HG03439 (cell line): ENCODE measurements around the gene NAA15.
"Not testable (repeated sequence)": the region's sequence is repeated elsewhere in the genome, so short reads cannot be mapped to it uniquely, and the experiment has no call there.

Experiments used
- ATAC-seq: cut with Tn5 transposase; IDR thresholded peaks from one replicate; pipeline ENCODE4 v1.9.1; 2021; ENCODE audit warnings: mild to moderate bottlenecking, moderate library complexity; ENCODE audit not compliant: unreplicated experiment

Gene NAA15

GRCh38 chr4:139295942-139296299 is 5.4 kb upstream of the NAA15 start:
- ATAC-seq = no peak

DNA sequence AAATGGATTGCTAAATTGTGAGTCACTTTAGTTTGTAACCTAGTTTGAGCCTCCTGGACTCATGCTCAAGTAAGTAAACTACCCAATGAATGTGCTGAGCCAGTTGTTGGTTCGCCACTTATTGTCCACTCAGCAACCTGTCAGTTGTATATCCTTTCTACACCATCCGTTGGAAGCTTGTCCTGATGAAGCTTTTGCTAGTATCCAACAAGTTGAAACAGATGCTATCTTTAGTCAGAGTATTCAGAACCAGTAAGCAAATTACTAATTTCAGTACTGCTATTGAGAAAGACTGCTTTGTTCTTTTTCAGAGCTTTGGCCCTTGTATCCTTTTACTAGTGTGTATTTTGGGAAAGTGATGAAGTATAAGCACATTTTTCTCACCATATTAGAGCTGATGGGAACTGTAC is 4.3 kb upstream of the NAA15 start:
- ATAC-seq = no peak

DNA sequence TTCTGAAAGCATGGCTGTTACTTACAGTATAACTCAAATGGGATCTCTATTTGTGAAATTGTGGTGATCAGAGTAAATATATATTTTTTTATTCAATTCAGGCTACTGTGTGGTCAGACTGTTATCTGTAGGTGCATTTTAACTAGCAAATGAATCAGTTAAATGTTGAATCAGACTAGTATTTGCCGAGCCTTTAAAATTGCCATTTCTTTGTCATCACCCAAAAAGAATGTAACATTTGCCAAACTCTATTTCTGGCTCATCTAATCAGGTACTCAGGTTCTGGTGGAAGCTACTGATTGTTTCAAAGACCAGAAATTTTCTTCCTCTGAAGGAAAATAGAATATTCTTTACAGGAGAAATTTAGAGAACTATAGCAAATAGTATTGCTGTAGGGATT is 1.8 kb upstream of the NAA15 start:
- ATAC-seq = no peak

DNA sequence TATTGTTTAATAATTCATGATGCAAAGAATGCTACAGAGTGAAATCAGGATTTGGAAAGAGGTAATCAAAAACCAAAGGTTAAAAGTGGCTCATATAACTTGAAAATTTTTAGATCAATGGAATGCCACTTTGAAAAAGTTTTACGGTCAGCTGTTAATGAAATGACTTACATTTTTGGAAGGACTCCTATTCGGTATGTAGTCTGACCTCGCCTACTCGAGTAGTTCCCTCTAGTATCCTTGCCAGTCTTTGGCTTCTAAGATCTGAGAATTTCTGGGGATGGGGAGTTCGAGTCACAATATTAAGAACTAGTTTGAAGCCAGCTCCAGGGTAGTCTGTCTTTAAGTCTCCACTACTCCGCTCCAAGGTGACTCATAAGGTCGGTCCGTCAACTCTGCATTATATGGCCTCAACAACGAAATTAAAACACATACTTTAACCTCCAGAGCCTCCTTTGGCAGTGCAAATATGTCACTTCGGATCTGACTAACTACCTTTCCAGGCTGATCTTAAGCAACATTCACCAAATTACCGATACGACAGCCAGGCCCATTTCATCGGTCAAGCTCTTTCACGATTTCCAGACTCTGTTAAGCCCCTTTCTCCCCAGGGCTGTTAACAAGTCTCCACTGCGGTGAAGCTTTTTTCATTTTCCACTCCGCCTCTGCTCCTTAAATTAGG is 733 bp upstream of the NAA15 start:
- ATAC-seq = peak; percentile 12

DNA sequence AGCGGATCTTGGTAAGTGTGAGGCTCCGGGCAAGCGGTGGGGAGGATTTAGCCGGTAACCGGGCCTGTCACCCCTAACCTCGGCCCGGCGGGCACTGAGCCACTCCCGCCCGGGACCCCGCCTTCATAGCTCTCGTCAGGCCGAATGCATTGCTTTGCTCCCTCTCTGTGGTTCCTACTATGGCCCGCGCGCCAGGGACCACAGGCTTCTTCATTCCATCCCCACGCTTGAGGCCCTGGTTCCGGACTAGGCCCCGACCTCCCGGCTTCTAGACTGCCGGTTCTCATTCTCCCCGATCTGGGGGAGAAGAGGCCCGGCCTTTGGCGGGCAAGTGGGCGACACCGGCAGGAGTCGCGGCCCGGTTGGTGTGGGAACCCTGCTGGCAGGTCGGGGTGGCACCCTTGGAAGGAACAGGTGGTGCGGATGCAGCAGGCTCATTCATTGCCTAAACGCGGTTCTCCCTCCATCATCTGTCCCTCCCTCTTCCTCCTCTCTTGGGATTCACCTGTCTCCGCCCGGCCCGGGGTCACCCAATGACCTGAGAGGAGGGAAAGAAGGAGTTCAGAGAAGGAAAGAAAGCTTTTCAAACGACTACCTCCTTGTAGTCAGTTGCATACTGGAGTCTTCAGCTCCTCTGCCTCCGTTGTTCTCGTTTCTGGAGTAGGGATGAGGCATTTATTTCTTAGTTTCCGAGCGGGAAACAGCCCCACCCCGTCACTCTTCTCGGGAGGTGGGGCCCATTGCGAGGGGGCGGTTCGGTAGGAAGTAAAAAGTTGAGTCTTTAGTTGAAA is 711 bp downstream of the NAA15 start, which contains the start of gene NDUFC1:
TSS of gene NDUFC1 (minus strand) at position 657 of the 791 bp plus-strand sequence. CDS start 6,679 bp downstream, outside the sequence.
- peak; percentile 34 for ATAC-seq

- no peak for ATAC-seq
These were observed 3.6 kb downstream of the NAA15 start for GRCh38 chr4:139304920-139305319.

DNA sequence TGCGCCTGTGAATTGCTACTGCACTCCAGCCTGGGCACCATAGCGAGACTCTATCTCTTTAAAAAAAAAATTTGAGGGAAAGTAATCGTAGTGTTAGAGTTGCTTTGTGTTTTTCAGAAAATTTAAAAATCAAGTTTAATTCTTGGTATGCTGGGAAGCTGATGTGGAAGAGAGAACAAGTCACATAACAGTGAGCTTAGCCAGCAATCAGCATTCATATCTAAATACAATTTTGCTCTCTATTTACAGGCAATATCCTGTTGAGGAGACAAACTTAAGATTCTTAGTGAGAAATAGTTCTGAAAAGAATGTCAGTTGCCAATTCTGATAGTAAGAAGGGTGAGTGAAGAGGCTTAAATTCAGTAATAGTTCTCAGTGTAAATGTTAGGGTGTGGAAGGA is 10.6 kb downstream of the NAA15 start:
- ATAC-seq = no peak

DNA sequence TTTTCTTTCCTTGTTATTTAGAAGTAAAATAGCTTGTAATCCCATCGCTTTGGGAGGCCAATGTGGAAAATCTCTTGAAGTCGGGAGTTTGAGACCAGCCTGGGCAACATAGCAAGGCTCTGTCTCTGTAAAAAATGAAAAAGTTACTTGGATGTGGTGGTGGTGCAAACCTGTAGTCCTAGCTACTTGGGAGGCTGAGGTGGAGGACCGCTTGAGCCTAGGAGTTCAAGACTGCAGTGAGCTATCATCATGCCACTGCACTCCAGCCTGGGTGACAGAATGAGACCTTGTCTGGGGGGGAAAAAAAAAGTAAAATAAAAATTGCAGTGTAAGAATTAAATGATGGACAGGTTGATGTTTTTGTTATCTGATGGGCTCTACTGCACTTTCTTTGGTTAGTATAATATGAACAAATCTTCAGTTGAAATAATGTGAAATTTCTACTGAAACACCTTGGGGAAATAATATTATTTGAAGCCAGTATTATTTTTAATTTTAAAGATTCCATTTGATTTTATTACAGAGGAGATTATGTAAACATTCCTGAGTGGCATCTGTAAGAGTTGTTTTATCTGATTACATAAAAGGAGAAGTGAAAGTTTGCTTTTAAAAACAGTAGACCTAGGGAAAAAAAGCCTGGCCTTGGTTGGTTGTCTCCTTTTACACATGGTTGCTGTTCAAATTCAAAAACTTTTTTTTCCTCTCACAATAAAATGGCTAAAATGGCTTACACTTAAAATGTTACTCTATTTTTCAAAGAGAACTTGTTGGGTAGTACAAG is 11.4 kb downstream of the NAA15 start:
- ATAC-seq = no peak

DNA sequence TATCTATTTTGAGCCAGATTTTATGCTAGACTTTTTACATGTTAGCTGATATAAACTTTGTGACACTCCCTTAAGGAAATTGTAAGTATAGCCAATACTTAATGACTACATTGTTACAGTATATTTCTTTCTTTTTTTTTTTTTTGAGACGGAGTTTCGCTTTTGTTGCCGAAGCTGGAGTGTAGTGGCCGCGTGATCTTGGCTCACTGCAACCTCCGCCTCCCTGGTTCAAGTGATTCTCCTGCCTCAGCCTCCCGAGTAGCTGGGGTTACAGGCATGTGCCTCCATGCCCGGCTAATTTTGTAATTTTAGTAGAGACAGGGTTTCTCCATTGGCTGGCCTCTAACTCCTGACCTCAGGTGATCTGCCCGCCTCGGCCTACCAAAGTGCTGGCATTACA is 12.1 kb downstream of the NAA15 start:
- not testable (repeated sequence) for ATAC-seq

DNA sequence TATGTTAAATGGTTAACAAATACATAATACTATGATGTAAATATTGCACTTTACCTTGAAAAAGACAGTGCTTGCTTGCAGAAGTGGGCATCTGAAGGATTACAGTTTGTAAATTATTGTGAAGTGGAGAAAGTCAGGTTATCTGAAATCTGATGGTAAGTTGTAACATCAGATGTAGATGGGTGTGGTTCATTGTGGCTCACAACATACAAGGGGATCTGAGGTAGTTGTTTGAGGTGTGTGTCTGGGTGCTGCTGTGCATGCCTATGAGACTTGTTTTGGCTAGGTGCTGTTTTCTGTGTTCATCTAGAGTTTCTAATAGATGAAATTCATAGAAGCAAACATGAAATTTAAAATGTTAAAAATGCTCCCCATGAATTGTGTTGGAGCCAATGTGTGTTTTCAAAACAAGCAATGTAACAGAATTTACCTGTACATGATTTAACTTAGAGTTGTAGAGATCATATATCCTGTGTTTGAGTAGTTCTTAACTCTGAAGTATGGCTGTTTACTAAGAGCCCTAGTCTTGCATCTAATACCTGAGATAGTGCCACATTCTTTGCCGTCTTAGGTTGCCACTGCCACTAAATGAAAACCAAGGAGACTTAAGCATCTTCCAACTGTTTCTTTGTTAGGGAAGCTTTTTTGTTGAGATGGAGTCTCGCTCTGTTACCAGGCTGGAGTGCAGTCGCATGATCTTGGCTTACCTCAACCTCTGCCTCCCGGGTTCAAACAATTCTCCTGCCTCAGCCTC is 12.9 kb downstream of the NAA15 start:
- ATAC-seq = no peak

DNA sequence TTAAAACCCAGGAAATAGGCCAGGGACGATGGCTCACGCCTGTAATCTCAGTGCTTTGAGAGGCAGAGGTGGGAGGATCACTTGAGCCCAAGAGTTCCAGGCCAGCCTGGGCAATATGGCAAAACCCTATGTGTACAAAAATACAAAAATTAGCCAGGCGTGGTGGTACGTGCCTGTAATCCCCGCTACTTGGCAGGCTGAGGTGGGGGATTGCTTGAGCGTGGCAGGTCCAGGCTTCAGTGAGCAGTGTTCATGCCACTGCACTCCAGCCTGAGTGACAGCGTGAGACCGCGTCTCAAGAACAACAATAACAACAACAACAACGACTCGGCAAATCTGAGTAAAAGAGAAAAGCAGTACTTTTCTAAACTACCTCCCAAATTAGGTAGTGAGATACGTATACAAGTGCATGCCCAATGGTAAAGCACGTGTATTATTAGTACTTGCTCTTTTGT is 13.9 kb downstream of the NAA15 start:
- peak; percentile 75 for ATAC-seq

DNA sequence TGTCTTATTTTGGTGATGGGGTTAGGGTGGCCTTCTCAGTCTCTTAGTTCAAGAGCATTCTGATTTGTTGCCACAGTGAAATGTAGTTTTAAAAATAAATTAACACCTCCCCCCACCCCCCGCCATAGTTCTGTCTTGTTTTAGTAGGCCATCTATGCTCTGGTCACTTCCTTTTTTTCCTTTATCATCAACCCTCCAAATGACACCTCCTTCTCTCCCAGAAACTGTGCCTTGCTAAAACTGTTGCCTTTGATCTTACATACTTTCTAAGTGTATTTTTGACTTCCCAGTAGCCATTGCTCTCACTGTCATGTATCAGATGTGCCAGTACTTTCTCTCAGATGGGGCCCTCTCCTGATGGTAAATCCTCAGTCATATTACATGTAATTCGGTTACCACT is 15.4 kb downstream of the NAA15 start:
- ATAC-seq = no peak

DNA sequence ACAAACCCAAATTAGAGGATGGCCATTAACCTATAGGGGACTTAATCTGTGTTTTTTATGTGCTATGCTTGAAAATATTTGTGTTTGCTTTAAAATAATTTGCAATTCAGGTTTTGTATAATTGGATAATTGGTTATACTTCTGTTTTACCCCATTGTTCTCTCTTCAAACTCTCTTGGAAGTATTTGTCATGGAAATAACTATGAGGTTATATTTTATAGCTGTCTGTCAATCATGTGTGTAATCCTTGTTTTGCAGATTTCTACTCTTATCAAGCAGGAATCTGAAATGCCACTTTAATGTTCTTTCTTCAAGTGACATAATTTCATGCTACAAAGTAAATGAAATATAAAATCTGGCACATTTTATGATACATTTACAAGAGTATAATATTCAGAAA is 16.3 kb downstream of the NAA15 start:
- ATAC-seq = no peak

DNA sequence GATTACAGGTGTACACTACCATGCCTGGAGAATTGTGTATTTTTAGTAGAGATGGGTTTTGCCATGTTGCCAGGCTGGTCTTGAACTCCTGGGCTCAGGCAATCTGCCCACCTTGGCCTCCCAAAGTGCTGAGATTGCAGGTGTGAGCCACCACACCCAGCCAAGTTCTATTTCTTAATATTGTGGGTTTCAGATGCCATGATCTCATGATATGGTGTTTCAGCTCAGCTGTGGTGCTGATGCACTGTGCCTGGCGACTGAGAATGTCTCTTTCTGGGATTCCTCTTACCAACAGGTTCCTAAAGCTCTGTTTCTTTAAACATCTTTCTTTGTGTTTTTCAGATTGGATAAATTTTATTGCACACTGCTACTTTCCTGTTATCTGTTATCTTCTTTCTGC is 18.3 kb downstream of the NAA15 start:
- no peak for ATAC-seq

DNA sequence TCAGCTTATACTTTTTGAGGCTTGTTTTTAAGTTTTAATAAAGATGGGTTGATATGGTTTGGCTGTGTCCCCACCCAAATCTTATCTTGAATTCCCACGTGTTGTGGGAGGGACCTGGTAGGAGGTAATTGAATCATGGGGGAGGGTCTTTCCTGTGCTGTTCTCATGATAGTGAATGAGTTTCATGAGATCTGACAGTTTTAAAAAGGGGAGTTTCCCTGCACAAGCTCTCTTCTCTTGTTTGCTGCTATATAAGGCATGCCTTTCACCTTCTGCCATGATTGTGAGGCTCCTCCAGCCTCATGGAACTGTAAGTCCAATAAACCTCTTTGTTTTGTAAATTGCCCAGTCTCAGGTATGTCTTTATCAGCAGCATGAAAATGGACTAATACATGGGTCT is 20.8 kb downstream of the NAA15 start:
- not testable (repeated sequence) for ATAC-seq

GRCh38 chr4:139322541-139322940 is 21.2 kb downstream of the NAA15 start:
- ATAC-seq = not testable (repeated sequence)

DNA sequence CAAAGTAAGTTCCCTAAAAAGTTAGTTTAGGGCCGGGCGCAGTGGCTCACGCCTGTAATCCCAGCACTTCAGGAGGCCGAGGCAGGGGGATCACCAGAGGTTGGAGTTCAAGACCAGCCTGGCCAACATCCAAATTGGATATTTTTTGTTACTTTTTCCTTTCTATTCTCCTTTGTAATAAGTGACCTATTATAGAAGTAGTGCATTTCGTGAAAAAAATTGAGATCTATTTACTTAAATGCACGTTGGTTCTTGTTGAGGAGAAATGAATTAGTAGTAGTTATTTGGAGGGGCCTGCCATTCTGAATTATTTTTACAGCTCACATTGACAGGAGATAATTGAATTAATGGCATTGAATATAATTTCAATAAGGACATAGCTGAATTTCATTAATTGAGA is 23.3 kb downstream of the NAA15 start:
- no peak for ATAC-seq

GRCh38 chr4:139329665-139330200 is 28.4 kb downstream of the NAA15 start:
- no peak for ATAC-seq

DNA sequence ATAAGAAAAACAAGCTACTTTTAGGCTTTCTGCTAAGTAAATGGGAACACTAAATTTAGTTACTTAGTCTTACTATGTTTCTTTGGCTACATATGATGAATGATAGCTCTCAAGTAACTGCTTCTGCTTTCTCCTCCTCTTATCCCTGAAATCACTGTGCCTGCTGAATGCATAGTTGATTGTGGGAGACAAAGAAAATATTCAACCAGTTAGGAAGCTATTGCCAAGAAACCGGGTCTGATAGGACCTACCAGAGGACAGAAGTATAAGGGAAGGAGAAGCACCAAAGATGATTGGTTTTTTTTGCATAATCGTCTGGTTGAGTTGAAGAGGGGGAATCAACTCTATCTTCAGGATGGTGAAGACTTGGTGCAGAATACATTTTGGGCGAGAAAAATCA is 29.0 kb downstream of the NAA15 start:
- no peak for ATAC-seq

DNA sequence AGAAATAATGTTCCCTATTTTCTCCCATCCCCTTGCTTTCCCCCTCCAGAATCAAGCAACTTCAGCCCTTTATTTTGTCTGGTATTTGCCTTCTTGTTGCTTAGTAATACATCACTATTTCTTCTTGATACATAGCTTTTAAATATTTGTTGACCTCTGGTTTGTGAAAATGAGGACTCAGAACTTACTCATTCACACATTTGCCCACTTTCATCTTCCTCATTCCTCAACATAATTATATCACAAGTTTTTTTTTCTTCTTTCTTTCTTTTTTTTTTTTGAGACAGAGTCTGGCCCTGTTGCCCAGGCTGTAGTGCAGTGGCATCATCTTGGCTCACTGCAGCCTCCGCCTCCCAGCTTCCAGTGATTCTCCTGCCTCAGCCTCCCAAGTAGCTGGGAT is 29.9 kb downstream of the NAA15 start:
- ATAC-seq = no peak

- no peak for ATAC-seq
These were observed 31.7 kb downstream of the NAA15 start for GRCh38 chr4:139333046-139333445.
